LNCaP clone FGC (cell line): ENCODE data around the gene FREM1.

ENCODE experiments used
- DNase-seq: peaks from one replicate; pipeline ENCODE4 v3.0.0-alpha.2; 2011; ENCODE audit warnings: low read depth
- H3K4me3 ChIP-seq: 2 replicates; pipeline ENCODE4 v1.5.1; 2011; ENCODE audit warnings: mild to moderate bottlenecking, low read depth, low read length, control low read depth
- TF ChIP-seq, protein P1 (sequence below): IDR thresholded peaks from 2 replicates; pipeline ENCODE4 v1.5.1; 2012; ENCODE audit warnings: mild to moderate bottlenecking; ENCODE audit not compliant: control insufficient read depth, insufficient read depth; ENCODE audit errors: extremely low read depth

FREM1 gene

DNA sequence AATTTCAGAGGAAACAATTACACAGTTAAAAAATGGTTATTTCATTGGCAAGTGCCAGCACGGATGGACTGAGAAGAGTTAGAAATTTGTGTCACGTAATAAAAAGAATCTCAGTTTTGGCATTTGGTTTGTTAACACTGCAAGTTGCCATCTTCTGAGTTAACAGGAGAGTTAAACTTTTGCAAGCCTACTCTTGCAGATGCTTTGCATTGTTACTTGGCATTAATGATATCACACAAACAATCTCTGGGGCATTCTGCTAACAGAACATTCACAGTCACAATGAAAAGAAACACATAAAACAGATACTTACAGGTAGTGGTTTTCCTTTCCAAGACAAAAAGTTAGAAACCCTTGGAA is 647 bp downstream of the FREM1 start:
- TF ChIP-seq, protein P1, sequence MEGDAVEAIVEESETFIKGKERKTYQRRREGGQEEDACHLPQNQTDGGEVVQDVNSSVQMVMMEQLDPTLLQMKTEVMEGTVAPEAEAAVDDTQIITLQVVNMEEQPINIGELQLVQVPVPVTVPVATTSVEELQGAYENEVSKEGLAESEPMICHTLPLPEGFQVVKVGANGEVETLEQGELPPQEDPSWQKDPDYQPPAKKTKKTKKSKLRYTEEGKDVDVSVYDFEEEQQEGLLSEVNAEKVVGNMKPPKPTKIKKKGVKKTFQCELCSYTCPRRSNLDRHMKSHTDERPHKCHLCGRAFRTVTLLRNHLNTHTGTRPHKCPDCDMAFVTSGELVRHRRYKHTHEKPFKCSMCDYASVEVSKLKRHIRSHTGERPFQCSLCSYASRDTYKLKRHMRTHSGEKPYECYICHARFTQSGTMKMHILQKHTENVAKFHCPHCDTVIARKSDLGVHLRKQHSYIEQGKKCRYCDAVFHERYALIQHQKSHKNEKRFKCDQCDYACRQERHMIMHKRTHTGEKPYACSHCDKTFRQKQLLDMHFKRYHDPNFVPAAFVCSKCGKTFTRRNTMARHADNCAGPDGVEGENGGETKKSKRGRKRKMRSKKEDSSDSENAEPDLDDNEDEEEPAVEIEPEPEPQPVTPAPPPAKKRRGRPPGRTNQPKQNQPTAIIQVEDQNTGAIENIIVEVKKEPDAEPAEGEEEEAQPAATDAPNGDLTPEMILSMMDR = no peak
- no peak for DNase-seq
- H3K4me3 ChIP-seq = no peak overlapping the region

DNA sequence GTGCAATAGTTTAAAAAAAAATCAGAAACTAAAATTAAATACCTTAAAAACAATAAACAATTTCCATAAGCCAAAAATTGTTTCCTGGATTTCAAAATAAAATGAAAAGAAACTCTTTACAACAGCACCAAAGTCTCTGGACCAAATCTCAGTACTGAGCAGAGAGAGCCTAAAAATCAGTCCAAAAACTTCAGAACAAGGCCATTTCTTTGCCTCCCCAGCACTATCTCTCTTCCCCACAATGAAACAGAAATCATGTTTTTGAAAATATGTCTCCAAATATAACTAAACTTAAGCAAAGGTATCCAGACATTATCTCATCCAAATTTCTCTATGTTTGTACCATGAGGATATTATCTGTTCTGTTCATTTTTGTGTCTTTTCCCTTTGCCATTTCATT is 1.0 kb downstream of the FREM1 start:
- DNase-seq = no peak
- H3K4me3 ChIP-seq = no peak overlapping the region
- TF ChIP-seq, protein P1 = no peak

DNA sequence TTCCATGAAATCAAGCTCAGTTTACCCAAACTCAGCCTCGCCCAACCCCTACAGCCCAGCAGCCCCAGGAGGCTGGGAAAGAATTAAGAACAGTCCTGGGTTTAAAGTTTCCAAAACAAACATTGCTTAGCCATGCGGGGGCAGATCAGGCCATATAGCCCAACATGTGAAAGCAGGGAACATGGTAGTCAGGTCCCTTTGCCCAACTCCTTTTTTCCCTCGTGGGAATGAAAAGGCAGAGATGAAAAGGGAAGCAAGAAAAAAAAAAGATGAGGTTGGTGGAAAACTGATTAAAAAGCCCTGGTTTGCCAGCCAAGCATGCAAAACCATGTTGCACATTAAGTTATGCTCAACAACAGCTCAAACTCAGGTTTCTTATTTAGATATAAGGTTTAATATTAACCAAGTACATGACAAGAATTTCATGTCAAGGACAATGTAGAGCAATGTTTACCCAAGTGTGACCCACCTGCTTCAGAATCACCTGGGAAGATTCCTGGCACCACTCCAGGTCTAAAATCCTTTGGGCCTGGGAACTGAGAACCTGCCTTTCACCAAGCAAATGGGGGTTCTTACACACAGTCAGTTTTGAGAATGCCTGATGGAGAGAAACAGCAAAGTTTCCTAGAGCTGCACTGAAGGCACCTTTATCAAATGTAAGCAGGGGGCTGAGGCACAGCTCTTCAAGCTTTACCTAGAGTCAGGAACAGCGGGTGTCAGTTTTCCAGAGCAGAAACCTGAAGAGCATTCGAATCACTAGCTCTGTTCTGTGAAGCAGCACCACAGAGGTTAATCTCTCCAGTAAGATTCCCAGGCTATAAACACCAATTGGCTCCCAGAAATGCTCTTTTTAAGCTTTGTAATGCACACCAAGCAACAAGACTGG is 1.7 kb downstream of the FREM1 start:
- H3K4me3 ChIP-seq = no peak overlapping the region
- TF ChIP-seq, protein P1 = no peak
- DNase-seq = no peak

DNA sequence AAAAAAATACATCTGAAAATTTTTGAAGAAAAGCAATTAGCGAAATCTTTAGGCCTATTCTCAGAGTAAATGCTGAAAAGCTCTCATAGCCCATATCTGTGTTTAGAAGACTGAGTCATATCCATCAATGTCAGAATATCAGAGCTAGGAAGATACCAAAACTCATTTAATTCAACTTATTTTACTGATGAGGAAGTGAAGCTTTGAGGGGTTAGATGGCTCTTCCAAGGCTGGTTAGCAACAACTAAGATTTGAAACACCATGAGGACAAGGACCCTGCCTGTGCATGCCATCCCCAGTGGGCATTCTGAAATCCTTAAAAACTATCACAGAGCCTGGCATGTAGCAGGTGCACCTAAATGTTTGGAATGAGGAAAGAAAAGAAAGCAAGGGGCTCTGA is 2.5 kb downstream of the FREM1 start:
- H3K4me3 ChIP-seq = no peak overlapping the region
- TF ChIP-seq, protein P1 = no peak
- no peak for DNase-seq

DNA sequence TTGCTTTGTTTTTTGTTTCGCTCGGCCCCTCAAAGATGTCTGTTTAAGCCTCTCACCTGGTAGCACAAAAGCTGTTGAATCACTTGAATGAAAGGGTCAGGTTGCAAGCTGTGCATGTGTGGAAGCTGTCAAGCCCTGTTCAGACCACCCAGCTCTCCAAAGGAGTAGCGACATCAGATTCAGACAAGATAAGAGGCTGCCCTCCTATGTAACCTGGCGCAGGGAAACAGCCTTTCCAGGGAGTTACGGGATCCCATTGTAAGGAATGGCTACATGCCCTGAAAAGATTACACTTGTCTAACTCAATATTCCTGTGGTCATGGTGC is 2.9 kb downstream of the FREM1 start:
- TF ChIP-seq, protein P1 = no peak
- DNase-seq = no peak
- no peak overlapping the region for H3K4me3 ChIP-seq

DNA sequence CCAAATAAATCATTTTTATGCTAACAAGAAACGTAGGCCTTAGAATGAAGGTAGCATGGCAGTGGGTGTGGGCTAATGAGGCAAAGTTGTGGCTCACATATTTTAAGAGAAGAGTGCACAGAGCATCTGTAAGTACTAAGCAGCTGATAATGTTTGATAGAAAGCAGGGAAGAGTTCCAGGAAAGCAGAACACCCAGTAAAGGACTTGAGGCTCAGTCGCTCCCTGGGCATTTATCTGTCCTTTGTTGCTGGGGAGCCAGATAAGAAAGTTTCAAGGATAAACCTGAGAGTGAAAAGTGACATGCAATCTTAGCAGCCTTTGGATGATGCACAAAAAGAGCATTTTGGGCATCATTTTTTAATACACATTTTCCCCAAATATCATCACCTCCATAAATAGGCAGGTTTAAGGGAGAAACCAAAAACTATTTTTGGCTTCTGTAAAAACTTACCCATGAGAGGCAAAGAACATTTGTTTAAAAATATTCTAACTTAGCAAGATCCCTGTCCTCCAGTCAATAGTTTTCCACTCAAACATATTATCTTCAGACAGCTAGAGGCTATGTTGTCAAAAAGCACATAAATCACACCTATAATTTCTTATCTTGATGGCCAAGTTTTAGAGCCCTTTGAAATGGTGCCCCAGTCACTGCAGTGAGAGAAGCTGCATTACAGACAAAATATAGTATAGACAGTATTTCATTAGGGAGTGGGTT is 3.4 kb downstream of the FREM1 start:
- TF ChIP-seq, protein P1 = no peak
- H3K4me3 ChIP-seq = no peak overlapping the region
- no peak for DNase-seq

DNA sequence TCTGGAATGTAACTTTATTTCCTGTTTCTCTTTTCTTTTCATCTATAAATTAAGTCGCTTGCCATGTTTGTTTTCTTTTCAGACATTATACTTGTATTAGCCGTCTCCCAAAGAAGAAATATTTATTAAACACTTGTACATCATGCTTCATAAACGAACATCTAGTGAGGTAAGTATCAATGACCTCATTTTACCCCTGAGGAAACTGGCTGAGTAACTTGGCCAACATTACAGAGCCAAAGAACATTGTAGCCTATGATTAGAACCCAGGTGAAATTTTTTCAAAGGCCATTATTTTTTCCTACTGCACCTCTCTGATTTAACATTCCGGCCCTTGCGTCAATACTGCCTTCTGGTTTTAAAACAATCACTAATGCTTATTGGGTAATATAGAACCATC is 4.2 kb downstream of the FREM1 start:
- H3K4me3 ChIP-seq = no peak overlapping the region
- no peak for DNase-seq
- TF ChIP-seq, protein P1 = no peak
